Ascending aorta (tissue), 2 donors: ENCODE results near the gene MYOD1. TPM values are rescaled to one million over a fixed set of nuclear protein-coding genes. Genes with fewer than 3 reads are reported as not detected.

Experiments
- DNase-seq, 2 donors: peaks; one replicate each; pipeline ENCODE4 v3.0.0-alpha.2; 2019; ENCODE audit warnings: low spot score in 2 of 2
- H3K27ac ChIP-seq, 2 donors: fragments of 200-600 bp; sonication (generic); one replicate each; pipeline ENCODE4 v1.5.1; 2016 to 2017; ENCODE audit warnings: mild to moderate bottlenecking in 1 of 2
- H3K27me3 ChIP-seq: fragments of 200-600 bp; sonication (generic); one replicate; pipeline ENCODE4 v1.5.1; 2017
- H3K36me3 ChIP-seq, 2 donors: fragments of 200-600 bp; sonication (generic); one replicate each; pipeline ENCODE4 v1.5.1; 2016
- H3K4me1 ChIP-seq, 2 donors: fragments of 200-600 bp; sonication (generic); one replicate each; pipeline ENCODE4 v1.5.1; 2016 to 2017; ENCODE audit warnings: mild to moderate bottlenecking in 1 of 2
- H3K4me3 ChIP-seq, 2 donors: fragments of 200-600 bp; sonication (generic); one replicate each; pipeline ENCODE4 v1.5.1; 2016 to 2017; ENCODE audit warnings: mild to moderate bottlenecking in 1 of 2
- H3K9me3 ChIP-seq, 2 donors: fragments of 200-600 bp; sonication (generic); one replicate each; pipeline ENCODE4 v1.5.1; 2016
- intact Hi-C: fragments of 100-400 bp; cut with DNase I; formaldehyde crosslinking; loops from one replicate; pipeline ENCODE4 v1.15.1; 2023
- total RNA-seq: library from RNA; depleted of rRNA; stranded (reverse); fragments of >200 nt; gene quantifications from one replicate; pipeline ENCODE4 v1.1.0, GENCODE V29; 2016
- TF ChIP-seq, protein P1 (sequence below), 3 experiments: fragments of 200-600 bp in 2 of 3; fragments of 450-650 bp in 1 of 3; sonication (generic) in 2 of 3; IDR thresholded peaks; one replicate each; pipeline ENCODE4 v1.5.1; 2016 to 2019; ENCODE audit warnings: antibody characterized with exemption in 3 of 3, mild to moderate bottlenecking in 1 of 3, moderate library complexity in 1 of 3

Gene MYOD1
- total RNA-seq, 1 donor from 2014 or later, result not detected

DNA sequence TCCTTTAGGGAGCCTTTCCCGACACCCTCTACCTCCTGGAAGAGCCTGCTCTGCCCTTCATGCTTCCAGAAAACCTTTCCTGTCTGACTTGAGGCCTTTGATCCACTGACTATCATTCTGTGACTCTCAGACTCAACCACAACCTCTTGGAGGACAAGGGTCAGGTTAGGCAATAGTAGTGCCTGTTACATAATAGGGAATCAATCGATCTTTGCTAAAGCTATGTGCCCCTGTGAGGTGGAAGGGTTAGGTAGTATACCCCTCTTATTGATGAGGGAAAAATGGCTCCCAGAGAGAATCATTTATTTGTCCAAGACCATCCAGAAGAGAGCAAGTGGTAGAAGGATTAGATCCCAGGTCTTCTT is 31.4 kb downstream of the MYOD1 start:
- DNase-seq, result no peak
- no peaks in the 10 kb centered on the region for H3K4me1 ChIP-seq
- intact Hi-C loops, result no loop called here
- H3K36me3 ChIP-seq, result no peaks in the 10 kb centered on the region
- H3K27me3 ChIP-seq, result no peaks in the 10 kb centered on the region
- no peaks in the 10 kb centered on the region for H3K9me3 ChIP-seq
- TF ChIP-seq, protein P1, sequence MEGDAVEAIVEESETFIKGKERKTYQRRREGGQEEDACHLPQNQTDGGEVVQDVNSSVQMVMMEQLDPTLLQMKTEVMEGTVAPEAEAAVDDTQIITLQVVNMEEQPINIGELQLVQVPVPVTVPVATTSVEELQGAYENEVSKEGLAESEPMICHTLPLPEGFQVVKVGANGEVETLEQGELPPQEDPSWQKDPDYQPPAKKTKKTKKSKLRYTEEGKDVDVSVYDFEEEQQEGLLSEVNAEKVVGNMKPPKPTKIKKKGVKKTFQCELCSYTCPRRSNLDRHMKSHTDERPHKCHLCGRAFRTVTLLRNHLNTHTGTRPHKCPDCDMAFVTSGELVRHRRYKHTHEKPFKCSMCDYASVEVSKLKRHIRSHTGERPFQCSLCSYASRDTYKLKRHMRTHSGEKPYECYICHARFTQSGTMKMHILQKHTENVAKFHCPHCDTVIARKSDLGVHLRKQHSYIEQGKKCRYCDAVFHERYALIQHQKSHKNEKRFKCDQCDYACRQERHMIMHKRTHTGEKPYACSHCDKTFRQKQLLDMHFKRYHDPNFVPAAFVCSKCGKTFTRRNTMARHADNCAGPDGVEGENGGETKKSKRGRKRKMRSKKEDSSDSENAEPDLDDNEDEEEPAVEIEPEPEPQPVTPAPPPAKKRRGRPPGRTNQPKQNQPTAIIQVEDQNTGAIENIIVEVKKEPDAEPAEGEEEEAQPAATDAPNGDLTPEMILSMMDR (IDR thresholded peaks at IDR 0.05), result no peak
- H3K4me3 ChIP-seq, result no peak overlapping the region
- no peak overlapping the region for H3K27ac ChIP-seq

DNA sequence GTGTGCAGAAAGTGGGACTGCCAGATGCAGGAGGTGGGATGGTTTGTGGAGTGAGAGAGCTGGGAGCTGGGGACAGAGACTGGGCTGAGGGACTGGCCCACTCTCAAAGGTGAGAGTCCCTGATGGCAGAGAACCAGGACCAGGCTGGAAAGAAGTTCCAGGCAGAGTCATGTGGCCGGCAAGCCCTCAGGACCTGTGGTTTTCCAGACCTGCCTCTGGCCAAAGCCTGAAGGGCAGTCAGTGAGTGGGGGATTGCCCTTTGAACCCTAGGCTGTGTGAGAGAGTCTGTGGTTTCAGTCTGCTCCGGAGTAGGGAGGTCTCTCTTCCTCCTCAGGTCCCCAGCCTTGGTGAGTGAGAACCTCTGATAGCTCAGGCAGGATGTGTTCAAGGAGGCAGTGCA is 32.2 kb downstream of the MYOD1 start:
- Histone ChIP-seq H3K4me1 (no peaks in the 10 kb centered on the region), H3K9me3 (no peaks in the 10 kb centered on the region), H3K27ac (no peak overlapping the region), H3K4me3 (no peak overlapping the region), H3K36me3 (no peaks in the 10 kb centered on the region), H3K27me3 (no peaks in the 10 kb centered on the region)
- intact Hi-C loops, result no loop called here
- TF ChIP-seq, protein P1 (IDR thresholded peaks at IDR 0.05), result no peak
- no peak for DNase-seq

DNA sequence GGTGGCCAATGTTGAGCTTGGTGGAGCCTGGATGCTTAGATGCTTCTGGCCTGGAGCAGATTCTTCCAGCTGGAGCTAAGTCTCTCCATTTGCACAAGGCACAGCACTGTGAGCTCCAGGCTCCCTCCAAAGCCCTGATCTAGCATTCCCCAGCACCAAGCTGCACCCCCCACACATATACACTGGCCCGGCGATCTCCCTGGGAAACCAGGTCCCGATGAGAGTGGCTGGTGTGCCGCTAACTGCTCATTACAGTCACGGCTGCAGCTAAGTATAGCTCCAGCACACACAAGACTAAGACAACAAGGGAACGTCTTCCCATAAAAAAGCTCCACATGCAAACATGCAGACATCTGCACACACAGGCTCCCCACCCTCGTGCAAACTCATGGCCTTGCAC is 32.8 kb downstream of the MYOD1 start:
- no peak overlapping the region for H3K4me3 ChIP-seq
- H3K27ac ChIP-seq, result no peak overlapping the region
- TF ChIP-seq, protein P1 (IDR thresholded peaks at IDR 0.05), result no peak
- intact Hi-C loops, result no loop called here
- no peaks in the 10 kb centered on the region for H3K9me3 ChIP-seq
- no peaks in the 10 kb centered on the region for H3K4me1 ChIP-seq
- no peak for DNase-seq
- no peaks in the 10 kb centered on the region for H3K27me3 ChIP-seq
- H3K36me3 ChIP-seq, result no peaks in the 10 kb centered on the region

DNA sequence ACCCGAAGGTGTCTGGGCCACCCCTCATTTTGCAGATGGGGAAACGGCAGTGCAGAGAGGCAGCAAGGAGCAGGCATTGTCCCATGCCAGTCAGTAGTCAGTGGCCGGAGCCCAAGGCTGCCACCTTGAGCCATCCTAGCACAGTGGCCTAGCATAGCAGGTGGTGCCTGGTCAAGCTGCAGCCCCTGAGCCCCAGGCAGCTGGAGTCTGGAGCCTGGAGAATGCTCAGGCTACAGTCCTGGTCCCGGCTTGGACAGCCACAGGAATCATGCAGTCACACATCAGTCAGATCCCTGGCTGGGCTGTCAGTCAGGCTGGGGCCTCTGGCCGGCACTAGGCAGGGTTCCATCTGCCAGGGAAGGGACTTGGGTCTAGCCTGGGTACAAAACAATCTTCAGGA is 33.8 kb downstream of the MYOD1 start:
- TF ChIP-seq, protein P1 (IDR thresholded peaks at IDR 0.05), result no peak
- no peak overlapping the region for H3K27ac ChIP-seq
- no peak overlapping the region for H3K4me3 ChIP-seq
- no peaks in the 10 kb centered on the region for H3K9me3 ChIP-seq
- H3K27me3 ChIP-seq, result no peaks in the 10 kb centered on the region
- intact Hi-C loops, result no loop called here
- H3K36me3 ChIP-seq, result no peaks in the 10 kb centered on the region
- H3K4me1 ChIP-seq, result no peaks in the 10 kb centered on the region
- no peak for DNase-seq

DNA sequence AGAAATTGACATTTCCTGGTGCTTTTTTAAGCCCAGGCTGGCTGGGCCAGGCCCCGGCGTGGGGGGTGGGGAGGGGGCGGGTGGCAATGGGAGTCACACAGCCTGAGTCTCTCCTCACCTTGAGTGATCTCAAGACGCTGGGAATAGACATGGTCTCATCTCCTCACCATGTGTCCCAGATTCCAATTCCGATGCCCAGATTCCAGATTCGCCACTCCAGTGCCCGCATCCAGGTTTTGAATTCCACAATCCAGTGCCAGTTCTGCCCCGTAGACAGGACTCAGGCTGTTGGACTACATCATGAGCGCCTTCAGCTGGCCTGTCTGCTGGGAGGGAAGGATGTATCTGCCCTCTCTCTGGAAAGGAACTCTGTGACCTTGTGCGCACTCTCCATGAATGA is 34.3 kb downstream of the MYOD1 start:
- no peak for DNase-seq
- TF ChIP-seq, protein P1 (IDR thresholded peaks at IDR 0.05), result no peak
- Histone ChIP-seq H3K27me3 (no peaks in the 10 kb centered on the region), H3K4me1 (no peaks in the 10 kb centered on the region), H3K36me3 (no peaks in the 10 kb centered on the region), H3K4me3 (no peak overlapping the region), H3K27ac (no peak overlapping the region), H3K9me3 (no peaks in the 10 kb centered on the region)
- intact Hi-C loops, result no loop called here

DNA sequence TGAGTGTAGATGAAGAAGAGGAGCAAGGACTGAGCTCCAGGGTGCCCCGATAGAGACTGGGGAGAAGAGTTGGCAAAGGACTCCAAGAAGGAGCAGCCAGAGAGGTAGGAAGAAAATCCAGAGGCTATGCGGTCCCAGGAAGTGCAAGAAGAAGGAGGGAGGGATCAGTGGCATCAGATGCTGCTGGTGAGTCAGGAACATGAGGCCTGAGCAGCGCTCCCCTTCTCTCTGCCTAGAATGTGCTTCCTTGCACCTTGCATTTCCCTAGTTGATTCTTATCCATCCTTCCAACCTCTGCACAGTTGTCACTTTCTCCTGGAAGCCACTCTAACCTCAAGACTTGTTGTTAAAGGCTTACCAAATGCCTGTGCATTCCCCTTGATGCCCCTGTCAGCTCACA is 36.5 kb downstream of the MYOD1 start:
- Histone ChIP-seq H3K27ac (no peak overlapping the region), H3K9me3 (no peaks in the 10 kb centered on the region), H3K27me3 (no peaks in the 10 kb centered on the region), H3K36me3 (no peaks in the 10 kb centered on the region), H3K4me3 (no peak overlapping the region), H3K4me1 (no peaks in the 10 kb centered on the region)
- no peak for DNase-seq
- intact Hi-C loops, result no loop called here
- TF ChIP-seq, protein P1 (IDR thresholded peaks at IDR 0.05), result no peak
